CD4-positive, alpha-beta memory T cell (primary cell): ENCODE results near the gene DPEP3. TPM values are rescaled to one million over a fixed set of nuclear protein-coding genes. Genes with fewer than 3 reads are reported as not detected.
"Not testable (repeated sequence)": the region's sequence is repeated elsewhere in the genome, so short reads cannot be mapped to it uniquely, and the experiment has no call there.

Experiments used
- CTCF ChIA-PET: fragments of 350-600 bp; sonication (Branson Sonifier 250); formaldehyde crosslinking; loops from one replicate; lab custom pipeline; 2021; ENCODE audit warnings: inconsistent platforms; ENCODE audit not compliant: partially characterized antibody; lab: Charles Lee
- POLR2A ChIA-PET: fragments of 350-600 bp; sonication (Branson Sonifier 250); formaldehyde crosslinking; loops from one replicate; lab custom pipeline; 2021; ENCODE audit not compliant: partially characterized antibody; lab: Charles Lee
- DNase-seq, 5 donors: peaks; one replicate each; pipeline versions ENCODE4 v3.0.0 to v3.0.0-alpha.2; 2020 to 2022; ENCODE audit warnings: mixed read lengths in 1 of 5
- H3K27ac ChIP-seq: one replicate; pipeline ENCODE4 v1.7.0; 2013; ENCODE audit warnings: low read depth, low read length
- H3K27me3 ChIP-seq: 2 replicates; pipeline ENCODE4 v1.7.0; 2013; ENCODE audit warnings: mild to moderate bottlenecking, low read length, moderate library complexity; ENCODE audit not compliant: insufficient read depth
- H3K36me3 ChIP-seq: 2 replicates; pipeline ENCODE4 v1.7.0; 2013; ENCODE audit warnings: mild to moderate bottlenecking, low read length, moderate library complexity; ENCODE audit not compliant: insufficient read depth
- H3K4me1 ChIP-seq: 2 replicates; pipeline ENCODE4 v1.7.0; 2013; ENCODE audit warnings: mild to moderate bottlenecking, low read length, moderate library complexity; ENCODE audit not compliant: insufficient read depth
- H3K4me3 ChIP-seq, 2 donors: one replicate each; pipeline ENCODE4 v1.7.0; 2013; ENCODE audit warnings: low read length in 2 of 2, mild to moderate bottlenecking in 1 of 2
- H3K9me3 ChIP-seq, 2 donors: one replicate each; pipeline ENCODE4 v1.7.0; 2013; ENCODE audit warnings: low read length in 2 of 2, control low read depth in 1 of 2; ENCODE audit not compliant: control insufficient read depth in 1 of 2
- H3K27ac Mint-ChIP-seq, 7 donors: one replicate each; pipeline ENCODE4 v1.8.0; 2020 to 2021; ENCODE audit warnings: mixed read lengths in 7 of 7, mild to moderate bottlenecking in 6 of 7, inconsistent platforms in 3 of 7, moderate library complexity in 3 of 7
- H3K27me3 Mint-ChIP-seq, 2 donors: one replicate each; pipeline ENCODE4 v1.8.0; 2020 to 2021; ENCODE audit warnings: mixed read lengths in 2 of 2
- H3K36me3 Mint-ChIP-seq, 2 donors: one replicate each; pipeline ENCODE4 v1.8.0; 2020 to 2021; ENCODE audit warnings: mixed read lengths in 2 of 2, inconsistent platforms in 1 of 2, mild to moderate bottlenecking in 1 of 2
- H3K4me1 Mint-ChIP-seq, 4 donors: one replicate each; pipeline ENCODE4 v1.8.0; 2020 to 2021; ENCODE audit warnings: mixed read lengths in 4 of 4, mild to moderate bottlenecking in 1 of 4
- H3K4me3 Mint-ChIP-seq, 8 donors: one replicate each; pipeline ENCODE4 v1.8.0; 2020 to 2021; ENCODE audit warnings: mixed read lengths in 8 of 8, mild to moderate bottlenecking in 7 of 8, moderate library complexity in 6 of 8, inconsistent platforms in 3 of 8
- H3K9me3 Mint-ChIP-seq, 8 donors: one replicate each; pipeline ENCODE4 v1.8.0; 2020 to 2021; ENCODE audit warnings: mixed read lengths in 8 of 8, mild to moderate bottlenecking in 5 of 8, inconsistent platforms in 3 of 8, moderate library complexity in 1 of 8
- intact Hi-C: fragments of 100-400 bp; cut with micrococcal nuclease; formaldehyde crosslinking; loops from one replicate; pipeline ENCODE4 v1.15.1; 2023
- polyA plus RNA-seq, 2 donors: library from polyadenylated mRNA; unstranded; fragments of 300-500 nt; fragmentation: Illumina TruSeq; gene quantifications; one replicate each; pipeline ENCODE4 v1.2.3, GENCODE V29; 2021
- total RNA-seq, 2 experiments: library from RNA; stranded (reverse); gene quantifications; one replicate each; pipeline ENCODE4 v1.2.3, GENCODE V29; 2021

DPEP3 gene
- total and polyA plus RNA-seq, 4 experiments from 2014 or later, result 0.91 to 1.2 TPM; not detected in 2

DNA sequence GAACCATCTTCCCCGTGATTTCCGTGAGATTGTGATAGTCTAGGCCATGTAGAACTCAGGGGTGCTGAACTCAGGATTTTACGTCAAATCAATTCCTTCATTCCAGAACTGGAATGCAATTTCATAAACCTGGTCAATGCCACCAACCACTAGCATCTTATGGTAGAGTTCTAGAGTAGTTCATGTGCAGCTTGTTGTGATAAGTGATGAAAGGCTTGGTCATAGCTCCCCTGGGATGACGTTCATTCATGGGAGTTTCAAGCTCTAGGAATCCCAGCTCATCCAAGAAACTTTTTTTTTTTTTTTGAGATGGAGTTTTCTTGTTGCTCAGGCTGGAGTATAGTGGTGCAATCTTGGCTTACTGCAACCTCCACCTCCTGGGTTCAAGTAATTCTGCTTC lies 22.7 kb upstream of the DPEP3 start:
- Mint-ChIP-seq H3K36me3 (no peaks in the 10 kb centered on the region), H3K27ac (peak overlapping the region; percentile 23 to 86 (median 48)), H3K9me3 (no peaks in the 10 kb centered on the region), H3K4me3 (no peak overlapping the region), H3K27me3 (no peaks in the 10 kb centered on the region), H3K4me1 (peaks cover 40 to 70% (median 55%) of the 10 kb centered on the region in 4 donors)
- H3K27me3 ChIP-seq, result no peaks in the 10 kb centered on the region
- H3K4me1 ChIP-seq, result peaks cover 82% of the 10 kb centered on the region
- intact Hi-C loops, result no loop called here
- no peak for DNase-seq
- H3K36me3 ChIP-seq, result no peaks in the 10 kb centered on the region
- H3K9me3 ChIP-seq, result no peaks in the 10 kb centered on the region
- ChIA-PET POLR2A (interaction anchor here (0.6 to 4.2 kb wide), 8 partner anchors 9 to 104 kb away, joined by 3 to 35 read pairs (median 5); partner anchors contain the start of genes DDX28, DUS2 and NFATC3), CTCF (interaction anchor here (1.6 to 6.5 kb wide), 5 partner anchors 9 to 119 kb away, joined by 4 to 45 read pairs (median 38); partner anchors contain the start of genes DDX28 and DUS2)
- no peak overlapping the region for H3K4me3 ChIP-seq
- H3K27ac ChIP-seq, result no peak overlapping the region

DNA sequence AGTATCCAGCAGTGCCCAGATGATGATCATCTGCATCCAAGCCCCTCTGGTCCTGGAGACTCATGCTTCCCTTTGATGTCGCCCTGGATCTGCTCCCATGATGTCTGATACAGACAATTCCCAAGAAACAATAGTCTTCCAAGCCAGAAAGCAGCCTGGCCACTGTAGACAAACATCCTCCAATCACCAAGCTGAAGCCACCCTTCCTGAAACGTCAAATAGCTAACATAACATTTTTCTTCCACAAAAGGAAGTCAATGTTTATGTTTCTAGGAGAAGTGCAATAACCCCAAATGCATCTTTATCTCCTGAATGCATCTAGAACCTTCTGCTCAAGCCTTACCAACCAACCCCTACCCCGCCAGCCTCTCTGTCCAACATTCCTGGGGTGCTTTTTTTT lies 20.2 kb upstream of the DPEP3 start:
- Histone ChIP-seq H3K4me3 (peak overlapping the region in 1 of 2 donors; percentile 41), H3K9me3 (no peaks in the 10 kb centered on the region), H3K27me3 (no peaks in the 10 kb centered on the region), H3K27ac (peak overlapping the region; percentile 60), H3K4me1 (peaks cover 82% of the 10 kb centered on the region), H3K36me3 (no peaks in the 10 kb centered on the region)
- ChIA-PET CTCF (interaction anchor here (0.9 to 6.5 kb wide), 3 partner anchors 19 to 40 kb away, joined by 3 to 45 read pairs (median 39); partner anchors contain the start of genes DDX28 and DUS2), POLR2A (interaction anchor here (0.7 to 6.2 kb wide), 21 partner anchors 8 to 463 kb away, joined by 3 to 95 read pairs (median 4); partner anchors contain the start of genes CTCF, DDX28, DPEP2NB and DUS2)
- Mint-ChIP-seq H3K9me3 (no peaks in the 10 kb centered on the region), H3K4me3 (peak overlapping the region; percentile 84 to 96 (median 88)), H3K36me3 (peaks cover 0 to 2% of the 10 kb centered on the region in 2 donors), H3K27me3 (no peaks in the 10 kb centered on the region), H3K4me1 (peaks cover 33 to 78% (median 54%) of the 10 kb centered on the region in 4 donors), H3K27ac (peak overlapping the region; percentile 84 to 99 (median 95))
- intact Hi-C loops, result no loop called here
- peak in 2 of 5 donors; percentile 19 to 31 for DNase-seq

DNA sequence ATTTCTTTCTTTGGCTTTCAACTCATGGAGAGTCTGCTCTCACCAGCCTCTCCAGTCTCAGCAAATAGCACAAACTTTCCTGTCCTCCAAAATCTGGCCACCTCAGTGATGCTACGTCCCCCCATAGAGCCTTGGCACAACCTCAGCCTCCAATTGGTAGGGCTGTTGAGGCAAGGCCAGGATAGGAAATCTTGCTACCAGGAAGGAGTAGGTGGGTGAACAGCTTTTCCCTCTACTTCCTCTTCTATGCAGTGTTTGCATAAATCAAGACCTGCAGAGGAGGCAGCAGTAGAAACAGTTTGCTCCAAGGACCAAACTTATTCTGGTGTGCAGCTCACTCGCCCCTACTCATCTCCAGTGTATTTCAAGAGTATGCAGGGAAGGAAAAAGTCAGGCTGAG lies 19.7 kb upstream of the DPEP3 start:
- ChIA-PET POLR2A (interaction anchor here (0.6 to 6.2 kb wide), 19 partner anchors 8 to 463 kb away, joined by 3 to 95 read pairs (median 5); partner anchors contain the start of genes CTCF, DDX28, DPEP2NB and DUS2), CTCF (interaction anchor here (0.7 to 6.5 kb wide), 5 partner anchors 19 to 64 kb away, joined by 3 to 45 read pairs (median 3); partner anchors contain the start of genes DDX28, DUS2 and PSMB10)
- Mint-ChIP-seq H3K36me3 (peaks cover 0 to 2% of the 10 kb centered on the region in 2 donors), H3K4me3 (peak overlapping the region; percentile 84 to 96 (median 88)), H3K27ac (peak overlapping the region; percentile 84 to 99 (median 95)), H3K9me3 (no peaks in the 10 kb centered on the region), H3K27me3 (no peaks in the 10 kb centered on the region), H3K4me1 (peaks cover 36 to 78% (median 54%) of the 10 kb centered on the region in 4 donors)
- DNase-seq, result no peak
- H3K9me3 ChIP-seq, result no peaks in the 10 kb centered on the region
- peak overlapping the region; percentile 60 for H3K27ac ChIP-seq
- intact Hi-C loops, result loop anchor here (1.0 kb wide), 1 partner anchor 65 kb away; no protein-coding TSS in a partner anchor
- no peaks in the 10 kb centered on the region for H3K36me3 ChIP-seq
- H3K4me1 ChIP-seq, result peaks cover 80% of the 10 kb centered on the region
- no peaks in the 10 kb centered on the region for H3K27me3 ChIP-seq
- peak overlapping the region in 1 of 2 donors; percentile 41 for H3K4me3 ChIP-seq

DNA sequence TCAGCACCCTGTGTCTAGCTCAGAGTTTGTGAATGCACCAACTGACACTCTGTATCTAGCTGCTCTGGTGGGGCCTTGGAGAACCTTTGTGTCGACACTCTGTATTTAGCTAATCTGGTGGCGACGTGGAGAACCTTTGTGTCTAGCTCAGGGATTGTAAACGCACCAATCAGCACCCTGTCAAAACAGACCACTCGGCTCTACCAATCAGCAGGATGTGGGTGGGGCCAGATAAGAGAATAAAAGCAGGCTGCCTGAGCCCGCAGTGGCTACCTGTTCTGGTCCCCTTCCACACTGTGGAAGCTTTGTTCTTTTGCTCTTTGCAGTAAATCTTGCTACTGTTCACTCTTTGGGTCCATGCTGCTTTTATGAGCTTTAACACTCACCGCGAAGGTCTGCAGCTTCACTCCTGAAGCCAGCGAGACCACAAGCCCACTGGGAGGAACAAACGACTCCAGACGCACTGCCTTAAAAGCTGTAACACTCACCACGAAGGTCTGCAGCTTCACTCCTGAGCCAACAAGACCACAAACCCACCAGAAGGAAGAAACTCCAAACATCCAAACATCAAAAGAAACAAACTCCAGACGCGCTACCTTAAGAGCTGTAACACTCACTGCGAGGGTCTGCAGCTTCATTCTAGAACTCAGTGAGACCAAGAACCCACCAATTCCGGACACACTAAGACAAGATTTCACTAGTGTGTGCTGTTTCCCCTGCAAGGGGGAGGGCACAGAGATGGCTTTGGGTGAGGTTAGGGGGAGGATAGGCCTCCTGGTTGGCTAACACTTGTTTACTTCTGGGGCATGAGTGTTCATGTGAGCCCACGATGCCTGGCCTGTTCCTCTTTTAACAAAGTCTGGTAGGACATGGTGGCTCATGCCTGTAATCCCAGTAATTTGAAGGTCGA lies 18.7 kb upstream of the DPEP3 start, which contains the start of gene DPEP2:
DPEP2 (minus strand) TSS at position 706 of the 910 bp plus-strand sequence. CDS start 6,272 bp downstream, outside the sequence.
- Mint-ChIP-seq H3K4me3 (peak within 1 kb of the TSS; percentile 84 to 96 (median 88)), H3K27ac (peak within 1 kb of the TSS; percentile 84 to 99 (median 95)), H3K4me1 (peaks cover 37 to 80% (median 54%) of the 10 kb centered on the region in 4 donors)
- H3K36me3 Mint-ChIP-seq, H3K9me3 Mint-ChIP-seq, H3K36me3 ChIP-seq, H3K9me3 ChIP-seq, H3K27me3 ChIP-seq, H3K27me3 Mint-ChIP-seq: not testable (repeated sequence)
- POLR2A ChIA-PET, result interaction anchor here (0.7 to 6.2 kb wide), 21 partner anchors 8 to 436 kb away, joined by 3 to 95 read pairs (median 6); partner anchors contain the start of genes CTCF, DDX28, DPEP2NB and DUS2
- Histone ChIP-seq H3K4me3 (peak within 1 kb of the TSS; percentile 41 to 45), H3K4me1 (peaks cover 80% of the 10 kb centered on the region), H3K27ac (peak within 1 kb of the TSS; percentile 60)
- peak; percentile 56 to 68 (median 59) for DNase-seq
- intact Hi-C loops, result loop anchor here (1.0 kb wide), 1 partner anchor 64 kb away; no protein-coding TSS in a partner anchor
- CTCF ChIA-PET, result interaction anchor here (0.6 to 6.5 kb wide), 10 partner anchors 9 to 182 kb away, joined by 3 to 45 read pairs (median 4); partner anchors contain the start of genes DDX28 and DUS2

DNA sequence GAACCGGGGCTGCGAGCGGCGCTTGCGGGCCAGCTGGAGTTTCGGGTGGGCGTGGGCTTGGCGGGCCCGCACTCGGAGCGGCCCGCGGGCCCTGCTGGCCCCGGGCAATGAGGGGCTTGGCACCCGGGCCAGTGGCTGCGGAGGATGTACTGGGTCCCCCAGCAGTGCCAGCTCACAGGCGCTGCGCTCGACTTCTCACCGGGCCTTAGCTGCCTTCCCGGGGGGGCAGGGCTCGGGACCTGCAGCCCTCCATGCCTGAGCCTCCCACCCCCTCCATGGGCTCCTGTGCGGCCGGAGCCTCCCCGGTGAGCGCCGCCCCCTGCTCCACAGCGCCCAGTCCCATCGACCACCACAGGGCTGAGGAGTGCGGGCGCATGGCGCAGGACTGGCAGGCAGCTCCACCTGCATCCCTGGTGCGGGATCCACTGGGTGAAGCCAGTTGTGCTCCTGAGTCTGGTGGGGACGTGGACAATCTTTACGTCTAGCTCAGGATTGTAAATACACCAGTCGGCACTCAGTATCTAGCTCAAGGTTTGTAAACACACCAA lies 18.0 kb upstream of the DPEP3 start:
- peaks cover 39 to 81% (median 60%) of the 10 kb centered on the region in 4 donors for H3K4me1 Mint-ChIP-seq
- H3K27me3 Mint-ChIP-seq, H3K27ac ChIP-seq, intact Hi-C loops, H3K9me3 Mint-ChIP-seq, H3K27me3 ChIP-seq, H3K36me3 ChIP-seq, DNase-seq, H3K9me3 ChIP-seq, H3K36me3 Mint-ChIP-seq, H3K4me3 ChIP-seq: not testable (repeated sequence)
- POLR2A ChIA-PET, result interaction anchor here (0.9 to 6.2 kb wide), 23 partner anchors 9 to 517 kb away, joined by 3 to 95 read pairs (median 5); partner anchors contain the start of genes ATP6V0D1, DDX28, DPEP2NB and DUS2
- peak overlapping the region; percentile 84 to 99 (median 95) for H3K27ac Mint-ChIP-seq
- H3K4me3 Mint-ChIP-seq, result peak overlapping the region; percentile 84 to 96 (median 88)
- CTCF ChIA-PET, result interaction anchor here (0.6 to 6.5 kb wide), 9 partner anchors 8 to 181 kb away, joined by 3 to 45 read pairs (median 4); partner anchors contain the start of genes DDX28 and DUS2
- H3K4me1 ChIP-seq, result peaks cover 82% of the 10 kb centered on the region

DNA sequence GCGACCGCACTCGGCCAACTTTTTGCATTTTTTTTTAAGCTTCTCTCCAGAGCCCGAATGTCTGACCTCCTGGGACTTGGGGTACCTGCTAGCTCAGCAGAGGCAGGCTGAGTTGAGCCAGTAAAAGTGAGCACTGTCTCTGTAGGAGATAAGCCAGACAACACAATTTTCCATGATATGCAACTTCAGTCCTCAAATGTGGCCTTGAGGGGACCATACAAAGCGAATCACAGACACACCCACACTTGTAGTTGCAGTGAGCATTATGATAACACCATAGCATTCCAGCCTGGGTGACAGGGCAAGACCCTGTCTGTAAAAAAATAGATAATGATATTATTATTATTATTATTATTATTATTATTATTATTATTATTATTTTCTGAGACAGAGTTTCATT lies 16.4 kb upstream of the DPEP3 start:
- Histone ChIP-seq H3K4me3 (no peak overlapping the region), H3K27ac (no peak overlapping the region), H3K36me3 (no peaks in the 10 kb centered on the region), H3K4me1 (peaks cover 77% of the 10 kb centered on the region), H3K9me3 (no peaks in the 10 kb centered on the region), H3K27me3 (no peaks in the 10 kb centered on the region)
- Mint-ChIP-seq H3K27me3 (no peaks in the 10 kb centered on the region), H3K36me3 (peaks cover 0 to 4% of the 10 kb centered on the region in 2 donors), H3K27ac (peak overlapping the region in 4 of 7 donors; percentile 59 to 88 (median 70)), H3K4me3 (peak overlapping the region in 2 of 8 donors; percentile 35 to 43), H3K9me3 (no peaks in the 10 kb centered on the region), H3K4me1 (peaks cover 36 to 81% (median 60%) of the 10 kb centered on the region in 4 donors)
- intact Hi-C loops, result no loop called here
- no peak for DNase-seq
- ChIA-PET CTCF (interaction anchor here (0.6 to 4.2 kb wide), 5 partner anchors 8 to 44 kb away, joined by 3 to 39 read pairs (median 3); no protein-coding TSS in a partner anchor), POLR2A (interaction anchor here (3.7 to 6.2 kb wide), 2 partner anchors 10 to 27 kb away, joined by 26 to 95 read pairs; partner anchors contain the start of genes DDX28 and DUS2)
